GM12872 (cell line): Measurements from ENCODE around the gene LZTS3.

ENCODE experiments used
- TF ChIP-seq, protein P1 (sequence below): IDR thresholded peaks from 3 replicates; pipeline ENCODE4 v1.5.1; 2011; ENCODE audit warnings: low read depth, mild to moderate bottlenecking, low read length, moderate library complexity; ENCODE audit not compliant: insufficient read depth

The LZTS3 gene

DNA sequence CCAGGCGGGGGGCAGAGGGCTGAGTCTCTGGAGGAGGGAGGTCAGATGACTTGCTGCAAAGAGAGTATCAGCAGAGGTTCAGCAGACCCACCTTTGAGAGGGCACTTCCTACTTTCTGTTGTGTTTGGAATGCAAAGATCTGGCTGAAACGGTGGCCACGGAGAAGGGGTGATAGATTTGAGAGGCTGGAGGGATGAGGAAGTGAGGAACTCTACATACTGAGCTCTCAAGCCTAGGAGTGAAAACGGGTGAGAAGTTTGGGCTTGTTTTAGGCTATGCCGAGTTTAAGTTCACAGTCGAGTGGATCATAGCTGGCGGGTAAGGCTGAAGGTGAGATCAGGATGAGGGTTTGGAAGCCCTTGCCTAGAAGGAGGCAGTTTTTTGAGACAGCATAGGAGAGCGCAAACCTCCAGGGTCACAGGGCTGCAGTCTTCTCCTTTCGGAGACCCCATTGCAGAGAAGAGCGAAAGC is 35.5 kb upstream of the LZTS3 start:
- TF ChIP-seq, protein P1, sequence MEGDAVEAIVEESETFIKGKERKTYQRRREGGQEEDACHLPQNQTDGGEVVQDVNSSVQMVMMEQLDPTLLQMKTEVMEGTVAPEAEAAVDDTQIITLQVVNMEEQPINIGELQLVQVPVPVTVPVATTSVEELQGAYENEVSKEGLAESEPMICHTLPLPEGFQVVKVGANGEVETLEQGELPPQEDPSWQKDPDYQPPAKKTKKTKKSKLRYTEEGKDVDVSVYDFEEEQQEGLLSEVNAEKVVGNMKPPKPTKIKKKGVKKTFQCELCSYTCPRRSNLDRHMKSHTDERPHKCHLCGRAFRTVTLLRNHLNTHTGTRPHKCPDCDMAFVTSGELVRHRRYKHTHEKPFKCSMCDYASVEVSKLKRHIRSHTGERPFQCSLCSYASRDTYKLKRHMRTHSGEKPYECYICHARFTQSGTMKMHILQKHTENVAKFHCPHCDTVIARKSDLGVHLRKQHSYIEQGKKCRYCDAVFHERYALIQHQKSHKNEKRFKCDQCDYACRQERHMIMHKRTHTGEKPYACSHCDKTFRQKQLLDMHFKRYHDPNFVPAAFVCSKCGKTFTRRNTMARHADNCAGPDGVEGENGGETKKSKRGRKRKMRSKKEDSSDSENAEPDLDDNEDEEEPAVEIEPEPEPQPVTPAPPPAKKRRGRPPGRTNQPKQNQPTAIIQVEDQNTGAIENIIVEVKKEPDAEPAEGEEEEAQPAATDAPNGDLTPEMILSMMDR, result no peak

DNA sequence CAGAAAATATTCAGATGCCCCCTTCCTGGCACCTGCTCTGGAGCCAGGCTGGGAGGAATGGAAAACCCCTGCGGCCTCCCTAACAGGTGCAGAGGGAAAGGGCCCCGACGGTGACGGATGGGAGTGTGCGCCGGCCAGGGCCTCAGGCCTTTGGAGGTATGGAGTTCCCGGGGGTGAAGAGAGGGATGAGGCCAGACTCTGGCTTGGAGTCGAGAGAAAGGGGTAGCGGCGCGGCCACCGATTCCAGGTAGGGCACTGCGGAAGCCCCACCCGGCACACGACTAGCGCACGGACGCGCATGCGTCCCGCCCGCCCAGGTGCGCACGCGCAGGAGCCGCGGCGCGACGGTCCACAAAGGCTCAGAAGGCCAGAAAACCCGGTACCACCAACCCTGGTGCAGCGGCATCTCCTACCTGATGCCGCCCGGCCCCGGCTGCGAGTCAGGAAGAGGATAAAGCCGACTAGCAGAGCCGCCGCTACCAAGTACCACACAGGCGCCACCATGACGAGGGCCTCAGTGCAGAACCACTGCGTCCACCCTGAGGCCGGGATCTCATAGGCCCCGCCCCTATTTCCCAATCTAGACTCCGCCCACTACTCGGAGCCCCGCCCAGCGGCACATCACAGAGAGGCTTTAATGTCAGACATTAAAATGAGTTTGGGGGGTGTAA is 30.9 kb upstream of the LZTS3 start, which contains the start of gene DDRGK1:
DDRGK1 (minus strand) TSS at position 559 of the 671 bp plus-strand sequence; CDS start at position 504, 55 bp downstream.
- TF ChIP-seq, protein P1, result no peak

DNA sequence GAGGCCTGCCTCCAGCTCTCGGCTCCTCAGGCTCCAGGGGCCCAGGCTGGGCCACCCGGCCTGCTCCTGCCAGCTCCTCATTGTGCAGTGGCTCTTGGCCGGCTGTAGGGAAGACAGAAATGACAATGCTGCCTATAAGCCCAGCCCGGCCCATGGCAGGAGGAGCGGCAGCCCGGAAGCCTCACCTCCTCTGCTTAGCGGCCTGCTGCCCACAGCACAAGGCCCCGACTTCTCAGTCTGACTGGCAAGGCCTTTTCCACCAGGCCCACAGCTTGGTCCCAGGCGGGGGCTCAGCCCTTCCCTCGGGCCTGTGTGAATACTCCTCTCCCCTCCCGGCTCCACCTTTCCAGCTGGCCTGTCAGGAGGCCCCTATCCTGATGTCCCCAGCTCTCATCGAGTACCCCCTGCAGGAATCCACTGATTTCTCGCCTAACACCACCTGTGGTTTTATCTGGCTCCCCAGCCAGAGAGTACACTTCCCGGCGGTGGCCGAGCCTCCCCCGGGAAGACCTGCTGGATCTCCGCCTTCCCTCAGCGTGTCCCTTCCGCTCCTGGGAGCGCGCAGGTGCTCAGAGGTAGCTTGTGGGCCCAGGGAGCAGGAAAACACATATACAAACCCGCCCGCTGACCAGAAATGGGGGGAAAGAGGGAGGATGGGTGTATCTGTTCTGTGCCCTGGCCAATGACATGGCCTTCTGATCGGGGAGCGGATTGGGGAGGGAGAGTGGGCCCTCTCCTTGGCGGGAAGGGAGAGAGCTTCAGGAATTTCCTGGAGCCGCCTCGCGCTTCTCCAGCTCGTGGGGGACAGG is 30.2 kb upstream of the LZTS3 start:
- TF ChIP-seq, protein P1, result no peak

DNA sequence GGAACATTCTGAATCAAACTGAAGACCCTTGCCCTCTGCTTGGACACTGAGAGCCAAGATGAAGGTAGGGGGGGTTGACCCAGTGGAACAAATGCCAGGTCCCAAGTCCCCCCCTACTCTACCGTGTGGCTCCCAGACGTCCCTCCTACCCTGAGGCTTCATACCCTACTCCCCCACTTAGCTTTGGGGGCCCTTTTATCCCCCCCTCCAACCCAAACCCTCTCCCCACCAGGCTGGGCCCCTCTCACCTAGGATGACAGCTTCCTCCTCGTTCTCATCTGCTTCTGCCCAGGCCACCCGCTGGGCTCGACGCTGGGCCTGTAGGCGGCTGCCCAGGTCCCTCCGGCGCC is 29.6 kb upstream of the LZTS3 start:
- TF ChIP-seq, protein P1, result no peak

DNA sequence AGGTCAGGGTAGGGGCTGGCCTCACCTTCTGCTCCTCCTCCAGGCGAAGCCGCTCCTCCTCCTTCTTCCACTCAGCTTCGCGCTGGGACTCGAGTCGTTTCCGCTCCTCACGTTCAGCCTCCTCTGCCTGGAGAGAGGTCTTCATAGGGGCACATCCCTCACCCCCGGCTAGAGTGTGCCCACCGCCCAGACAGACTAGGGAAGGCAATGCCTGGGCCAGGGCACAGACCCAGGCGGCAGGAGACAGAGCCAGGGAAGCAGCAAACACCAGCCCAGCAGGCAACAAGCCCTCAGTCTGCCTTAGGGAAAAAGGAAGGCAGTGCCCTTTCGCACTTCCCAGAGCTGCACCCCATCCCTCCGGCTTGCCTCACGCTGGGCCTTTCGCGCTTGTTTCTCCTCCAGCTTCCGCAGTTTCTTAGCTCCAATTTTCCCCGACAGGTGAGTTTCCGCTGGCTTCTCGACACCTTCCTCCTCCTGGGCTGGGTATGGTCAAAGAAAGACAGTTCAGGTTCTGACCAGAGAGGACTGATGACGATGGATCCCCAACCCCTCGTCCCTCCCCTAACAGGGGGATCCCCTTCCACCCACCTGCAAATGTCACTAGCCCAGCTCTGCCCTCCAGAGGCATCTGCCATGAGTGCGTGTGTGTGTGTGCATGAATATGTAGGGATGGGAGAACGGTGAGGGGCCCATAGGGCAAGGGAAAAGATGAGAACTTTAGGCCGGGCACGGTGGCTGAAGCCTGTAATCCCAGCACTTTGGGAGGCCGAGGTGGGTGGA is 26.8 kb upstream of the LZTS3 start:
- TF ChIP-seq, protein P1, result no peak

DNA sequence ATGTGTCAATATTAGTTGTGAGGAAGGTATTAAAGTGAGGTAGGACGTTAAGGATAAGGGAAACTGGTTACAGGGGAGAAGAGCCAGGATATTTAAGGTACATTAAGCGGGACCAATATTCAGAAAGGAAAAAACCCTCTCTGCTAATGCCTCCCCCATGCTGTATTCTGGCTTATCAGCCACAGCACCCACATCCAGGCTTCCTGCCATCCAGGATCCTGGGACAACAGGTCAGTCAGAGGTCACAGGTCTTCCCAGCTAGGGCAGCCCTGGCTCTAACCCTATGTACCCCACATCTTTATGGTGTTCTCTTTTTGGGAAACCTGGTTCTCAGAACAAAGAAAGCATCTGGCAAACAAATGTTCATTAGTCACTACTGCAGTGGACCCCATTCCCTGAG is 25.9 kb upstream of the LZTS3 start:
- TF ChIP-seq, protein P1, result no peak
